ENCODE results near the gene GRK5. TPM values are rescaled to one million over a fixed set of nuclear protein-coding genes. Genes with fewer than 3 reads are reported as not detected.

The GRK5 gene
- total and polyA plus RNA-seq, 3 experiments from 2014 or later: 7.7 to 13.8 (median 13.6) TPM

DNA sequence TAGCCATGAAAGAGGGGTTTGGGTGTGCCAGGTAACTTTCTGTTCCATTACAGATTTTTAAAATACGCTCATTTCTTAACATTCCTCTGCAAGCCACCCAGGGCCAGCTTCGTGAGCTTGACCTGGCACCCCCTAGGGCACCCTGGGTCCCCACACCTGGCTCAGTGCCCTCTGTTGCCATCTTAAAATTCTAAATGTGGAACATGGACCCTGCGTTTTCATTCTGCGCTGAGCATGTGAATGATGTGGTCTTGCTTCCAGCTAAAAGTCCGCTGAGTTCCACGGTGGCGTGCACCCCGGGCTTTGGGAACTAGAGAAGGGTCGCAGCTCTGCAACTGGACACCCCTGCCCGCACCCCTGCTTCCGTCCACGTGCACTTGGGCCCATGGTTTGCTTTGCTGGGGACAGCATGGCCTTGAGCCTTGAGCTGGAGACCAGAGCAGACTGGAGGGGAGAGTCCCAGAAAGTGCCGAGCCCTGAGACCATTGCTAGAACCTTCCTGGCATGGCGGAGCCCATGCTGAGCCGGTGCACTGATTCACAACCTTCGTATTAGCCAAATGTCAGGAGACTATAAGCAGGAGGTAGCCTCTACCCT, 244.0 kb downstream of the GRK5 start:
- Mint-ChIP-seq H3K9me3 (no peaks in the 10 kb centered on the region), H3K27me3 (no peaks in the 10 kb centered on the region), H3K4me3 (no peak overlapping the region), H3K36me3 (peaks cover 0 to 55% (median 3%) of the 10 kb centered on the region in 3 donors), H3K4me1 (no peaks in the 10 kb centered on the region), H3K27ac (peak overlapping the region in 1 of 8 donors; percentile 5)
- H3K36me3 ChIP-seq (ENCODE audit: insufficient read depth, low read length): no peaks in the 10 kb centered on the region
- no peaks in the 10 kb centered on the region for H3K9me3 ChIP-seq (ENCODE audit: low read length)
- CTCF ChIA-PET: no interaction called here
- H3K27me3 ChIP-seq (ENCODE audit: insufficient read depth, low read length, poor library complexity, severe bottlenecking): no peaks in the 10 kb centered on the region
- H3K4me1 ChIP-seq (ENCODE audit: insufficient read depth, low read length): no peaks in the 10 kb centered on the region
- POLR2A ChIA-PET: no interaction called here
- DNase-seq: no peak
- H3K4me3 ChIP-seq (ENCODE audit: low read length): no peak overlapping the region
- H3K27ac ChIP-seq (ENCODE audit: low read depth, low read length): no peak overlapping the region

GRCh38 chr10:119452396-119452795, 245.0 kb downstream of the GRK5 start:
- Mint-ChIP-seq H3K9me3 (no peaks in the 10 kb centered on the region), H3K4me1 (no peaks in the 10 kb centered on the region), H3K36me3 (peaks cover 0 to 51% (median 3%) of the 10 kb centered on the region in 3 donors), H3K27me3 (no peaks in the 10 kb centered on the region), H3K27ac (no peak overlapping the region), H3K4me3 (no peak overlapping the region)
- no peaks in the 10 kb centered on the region for H3K36me3 ChIP-seq (ENCODE audit: insufficient read depth, low read length)
- no peaks in the 10 kb centered on the region for H3K9me3 ChIP-seq (ENCODE audit: low read length)
- DNase-seq: no peak
- H3K27me3 ChIP-seq (ENCODE audit: insufficient read depth, low read length, poor library complexity, severe bottlenecking): no peaks in the 10 kb centered on the region
- no peak overlapping the region for H3K27ac ChIP-seq (ENCODE audit: low read depth, low read length)
- no peak overlapping the region for H3K4me3 ChIP-seq (ENCODE audit: low read length)
- no peaks in the 10 kb centered on the region for H3K4me1 ChIP-seq (ENCODE audit: insufficient read depth, low read length)
- ChIA-PET POLR2A (no interaction called here), CTCF (no interaction called here)

DNA sequence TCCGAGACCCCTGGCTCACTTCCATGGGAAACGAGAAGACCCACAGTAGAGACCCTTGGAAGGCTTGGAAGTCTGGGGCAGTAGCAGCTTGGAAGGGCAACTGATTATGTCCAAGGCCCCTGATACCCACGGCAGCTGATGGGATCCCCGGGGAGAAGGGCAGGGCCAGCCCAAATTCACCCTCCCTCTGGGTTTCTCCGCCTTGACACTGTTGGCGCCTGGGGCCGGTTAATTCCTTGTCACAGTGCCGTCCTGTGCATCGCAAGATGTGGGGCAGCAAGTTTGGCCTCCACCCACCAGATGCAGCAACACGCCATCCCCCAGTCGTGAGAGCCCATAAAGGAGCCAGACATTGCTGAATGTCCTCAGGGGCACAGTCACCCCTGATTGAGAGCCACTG, 245.9 kb downstream of the GRK5 start:
- H3K27ac Mint-ChIP-seq: no peak overlapping the region
- peaks cover 0 to 47% (median 0%) of the 10 kb centered on the region in 3 donors for H3K36me3 Mint-ChIP-seq
- no peak for DNase-seq
- Histone ChIP-seq H3K27ac (ENCODE audit: low read depth, low read length) (no peak overlapping the region), H3K4me3 (ENCODE audit: low read length) (no peak overlapping the region), H3K36me3 (ENCODE audit: insufficient read depth, low read length) (no peaks in the 10 kb centered on the region), H3K9me3 (ENCODE audit: low read length) (no peaks in the 10 kb centered on the region), H3K27me3 (ENCODE audit: insufficient read depth, low read length, poor library complexity, severe bottlenecking) (no peaks in the 10 kb centered on the region), H3K4me1 (ENCODE audit: insufficient read depth, low read length) (no peaks in the 10 kb centered on the region)
- H3K4me1 Mint-ChIP-seq: no peaks in the 10 kb centered on the region
- no peaks in the 10 kb centered on the region for H3K27me3 Mint-ChIP-seq
- no peak overlapping the region for H3K4me3 Mint-ChIP-seq
- H3K9me3 Mint-ChIP-seq: no peaks in the 10 kb centered on the region
- POLR2A ChIA-PET: no interaction called here
- CTCF ChIA-PET: interaction anchor here (1.4 kb wide), 1 partner anchor 90 kb away, joined by 5 read pairs; the partner anchor contains the start of gene RGS10

GRCh38 chr10:119454316-119454715, 246.9 kb downstream of the GRK5 start:
- Histone ChIP-seq H3K27ac (ENCODE audit: low read depth, low read length) (no peak overlapping the region), H3K4me3 (ENCODE audit: low read length) (no peak overlapping the region), H3K27me3 (ENCODE audit: insufficient read depth, low read length, poor library complexity, severe bottlenecking) (no peaks in the 10 kb centered on the region), H3K9me3 (ENCODE audit: low read length) (no peaks in the 10 kb centered on the region), H3K36me3 (ENCODE audit: insufficient read depth, low read length) (no peaks in the 10 kb centered on the region), H3K4me1 (ENCODE audit: insufficient read depth, low read length) (no peaks in the 10 kb centered on the region)
- no peak overlapping the region for H3K27ac Mint-ChIP-seq
- DNase-seq: no peak
- H3K4me3 Mint-ChIP-seq: no peak overlapping the region
- ChIA-PET CTCF (interaction anchor here (1.4 kb wide), 1 partner anchor 89 kb away, joined by 5 read pairs; the partner anchor contains the start of gene RGS10), POLR2A (no interaction called here)
- H3K9me3 Mint-ChIP-seq: no peaks in the 10 kb centered on the region
- peaks cover 0 to 37% (median 0%) of the 10 kb centered on the region in 3 donors for H3K36me3 Mint-ChIP-seq
- no peaks in the 10 kb centered on the region for H3K27me3 Mint-ChIP-seq
- H3K4me1 Mint-ChIP-seq: no peaks in the 10 kb centered on the region

GRCh38 chr10:119454990-119455389, 247.6 kb downstream of the GRK5 start:
- H3K4me3 ChIP-seq (ENCODE audit: low read length): no peak overlapping the region
- Mint-ChIP-seq H3K9me3 (no peaks in the 10 kb centered on the region), H3K4me1 (no peaks in the 10 kb centered on the region), H3K27ac (no peak overlapping the region), H3K27me3 (no peaks in the 10 kb centered on the region), H3K4me3 (no peak overlapping the region), H3K36me3 (peaks cover 0 to 34% (median 0%) of the 10 kb centered on the region in 3 donors)
- no peak overlapping the region for H3K27ac ChIP-seq (ENCODE audit: low read depth, low read length)
- H3K4me1 ChIP-seq (ENCODE audit: insufficient read depth, low read length): no peaks in the 10 kb centered on the region
- H3K36me3 ChIP-seq (ENCODE audit: insufficient read depth, low read length): no peaks in the 10 kb centered on the region
- ChIA-PET POLR2A (no interaction called here), CTCF (interaction anchor here (1.4 kb wide), 1 partner anchor 88 kb away, joined by 5 read pairs; the partner anchor contains the start of gene RGS10)
- no peaks in the 10 kb centered on the region for H3K9me3 ChIP-seq (ENCODE audit: low read length)
- DNase-seq: no peak
- no peaks in the 10 kb centered on the region for H3K27me3 ChIP-seq (ENCODE audit: insufficient read depth, low read length, poor library complexity, severe bottlenecking)

DNA sequence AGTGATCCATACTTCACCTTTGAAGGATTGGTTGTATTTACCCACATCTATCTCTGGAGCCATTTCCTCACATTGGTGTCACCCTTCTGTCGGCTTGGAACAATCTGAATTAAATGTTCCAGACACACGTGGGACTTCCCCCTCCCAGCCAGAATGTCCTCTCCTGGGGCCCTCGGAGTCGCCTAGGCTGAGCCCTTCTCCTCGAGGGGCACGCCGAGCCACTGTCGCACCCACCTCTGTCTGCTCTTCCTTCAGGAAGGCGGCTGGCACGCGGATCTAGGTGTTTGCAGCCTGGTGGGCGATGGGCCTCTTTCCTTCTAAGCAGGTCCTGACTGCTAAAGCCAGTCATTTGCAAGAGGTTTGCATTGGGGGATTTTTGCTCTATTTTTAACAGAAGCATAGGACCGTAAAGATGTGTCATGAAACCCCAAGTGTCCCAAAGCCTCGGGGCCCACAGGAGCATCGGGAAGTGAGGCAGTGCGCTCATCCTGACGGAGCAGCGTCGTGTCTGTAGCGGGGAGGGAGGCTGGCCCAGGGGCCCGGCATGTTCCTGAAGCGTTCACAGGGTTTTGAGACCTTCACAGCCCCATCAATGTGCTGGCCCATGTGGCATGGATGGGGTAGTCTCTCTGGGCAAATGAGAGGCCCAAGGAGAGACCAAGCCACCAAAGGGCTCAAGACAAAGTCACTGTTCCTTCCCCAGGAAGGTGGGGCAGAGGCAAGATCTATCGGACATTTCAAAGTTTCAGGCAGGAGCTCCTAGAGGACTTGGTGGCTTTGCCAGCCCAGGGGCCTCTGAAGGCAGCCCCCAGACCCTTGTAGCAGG, 248.5 kb downstream of the GRK5 start:
- ChIA-PET POLR2A (no interaction called here), CTCF (interaction anchor here (0.6 to 1.1 kb wide), 2 partner anchors 10 to 25 kb away, joined by 3 to 5 read pairs; no protein-coding TSS in a partner anchor)
- H3K9me3 Mint-ChIP-seq: no peaks in the 10 kb centered on the region
- no peaks in the 10 kb centered on the region for H3K4me1 Mint-ChIP-seq
- H3K27ac ChIP-seq (ENCODE audit: low read depth, low read length): no peak overlapping the region
- no peaks in the 10 kb centered on the region for H3K36me3 ChIP-seq (ENCODE audit: insufficient read depth, low read length)
- H3K27me3 Mint-ChIP-seq: no peaks in the 10 kb centered on the region
- no peak overlapping the region for H3K27ac Mint-ChIP-seq
- no peaks in the 10 kb centered on the region for H3K27me3 ChIP-seq (ENCODE audit: insufficient read depth, low read length, poor library complexity, severe bottlenecking)
- H3K4me3 Mint-ChIP-seq: no peak overlapping the region
- peaks cover 0 to 31% (median 0%) of the 10 kb centered on the region in 3 donors for H3K36me3 Mint-ChIP-seq
- no peak for DNase-seq
- no peaks in the 10 kb centered on the region for H3K9me3 ChIP-seq (ENCODE audit: low read length)
- H3K4me3 ChIP-seq (ENCODE audit: low read length): no peak overlapping the region
- H3K4me1 ChIP-seq (ENCODE audit: insufficient read depth, low read length): no peaks in the 10 kb centered on the region

DNA sequence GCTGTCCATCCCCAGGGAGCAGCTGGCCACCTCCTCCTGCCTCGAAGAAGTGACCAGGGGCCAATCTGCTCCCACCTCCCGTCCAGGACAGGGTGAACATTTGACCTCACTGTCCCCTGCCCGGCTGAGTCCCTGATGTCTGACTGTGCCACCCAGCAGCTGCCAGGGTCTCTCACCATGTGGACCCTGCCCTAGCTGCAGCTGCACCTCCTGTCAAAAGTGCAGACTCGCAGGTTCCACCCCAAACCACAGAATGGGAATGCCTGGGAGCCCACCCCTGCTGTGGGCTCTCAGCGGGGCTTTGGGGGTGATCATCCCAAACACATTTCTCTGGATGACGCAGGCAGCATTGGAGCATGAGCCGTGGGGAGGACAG, 249.1 kb downstream of the GRK5 start:
- CTCF ChIA-PET: interaction anchor here (0.6 to 1.4 kb wide), 4 partner anchors 8 to 258 kb away, joined by 3 to 5 read pairs (median 4); no protein-coding TSS in a partner anchor

More for the DNA sequence above, 249.1 kb downstream of the GRK5 start:
- Histone ChIP-seq H3K36me3 (ENCODE audit: insufficient read depth, low read length) (no peaks in the 10 kb centered on the region), H3K27ac (ENCODE audit: low read depth, low read length) (no peak overlapping the region), H3K4me1 (ENCODE audit: insufficient read depth, low read length) (no peaks in the 10 kb centered on the region), H3K9me3 (ENCODE audit: low read length) (no peaks in the 10 kb centered on the region), H3K27me3 (ENCODE audit: insufficient read depth, low read length, poor library complexity, severe bottlenecking) (no peaks in the 10 kb centered on the region), H3K4me3 (ENCODE audit: low read length) (no peak overlapping the region)
- no peaks in the 10 kb centered on the region for H3K9me3 Mint-ChIP-seq
- DNase-seq: no peak
- peaks cover 0 to 29% (median 0%) of the 10 kb centered on the region in 3 donors for H3K36me3 Mint-ChIP-seq
- H3K4me3 Mint-ChIP-seq: no peak overlapping the region
- H3K27me3 Mint-ChIP-seq: no peaks in the 10 kb centered on the region
- no peaks in the 10 kb centered on the region for H3K4me1 Mint-ChIP-seq
- POLR2A ChIA-PET: no interaction called here
- no peak overlapping the region for H3K27ac Mint-ChIP-seq

All from CD8-positive, alpha-beta memory T cell (primary cell).